ENCODE measurements around the gene FAM53B. TPM values are rescaled to one million over a fixed set of nuclear protein-coding genes. Genes with fewer than 3 reads are reported as not detected.
A peak's percentile ranks its signal among the peaks of the same experiment; 100 is the strongest.

FAM53B gene
- total RNA-seq, 1 donor, result 13.4 TPM

DNA sequence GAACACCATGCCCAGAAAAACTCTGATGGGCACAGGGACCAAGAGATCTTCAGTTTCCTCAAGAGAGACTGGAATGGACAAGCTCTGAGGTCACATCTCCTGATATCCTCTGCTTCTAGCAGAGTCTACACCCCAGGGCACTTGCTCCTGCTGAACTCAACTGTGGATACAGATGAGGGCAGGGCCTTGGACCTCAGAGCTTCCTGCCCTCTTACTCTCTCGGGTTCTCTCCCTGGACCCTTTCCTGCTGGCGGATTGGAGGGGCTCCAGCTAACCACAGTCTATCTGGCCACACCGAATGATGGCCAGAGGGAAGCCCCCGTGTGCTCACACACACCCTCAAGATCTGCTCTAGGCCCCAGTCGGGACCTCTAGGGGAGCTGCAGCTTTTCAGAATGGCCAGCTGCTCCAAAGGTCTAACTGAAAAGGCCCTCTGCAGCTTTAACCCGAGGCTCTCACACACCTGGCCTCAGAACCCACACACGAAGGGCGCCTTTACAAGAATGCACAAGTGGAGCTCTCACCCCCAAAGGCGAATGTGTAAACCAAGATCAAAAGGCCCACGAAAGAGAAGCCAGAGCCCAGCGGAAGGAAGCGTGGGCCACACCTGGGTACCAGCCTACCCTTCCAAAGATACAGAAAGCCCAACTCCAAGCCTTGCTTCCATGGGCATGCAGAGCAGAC, 65.5 kb downstream of the FAM53B start:
- no peak for DNase-seq (ENCODE audit: low read depth)
- TF ChIP-seq CTCF (IDR thresholded peaks at IDR 0.05; ENCODE audit: insufficient read depth, low read depth, low read length), result no peak
- H3K4me3 ChIP-seq (ENCODE audit: low read depth, low read length), result no peak overlapping the region

- H3K4me3 ChIP-seq (ENCODE audit: low read depth, low read length), result no peak overlapping the region
- DNase-seq (ENCODE audit: low read depth), result peak; percentile 64
- no peak for TF ChIP-seq CTCF (IDR thresholded peaks at IDR 0.05; ENCODE audit: insufficient read depth, low read depth, low read length)
Observed at GRCh38 chr10:124677749-124678556, 66.2 kb downstream of the FAM53B start.

GRCh38 chr10:124677293-124677699, 66.9 kb downstream of the FAM53B start:
- no peak for TF ChIP-seq CTCF (IDR thresholded peaks at IDR 0.05; ENCODE audit: insufficient read depth, low read depth, low read length)
- DNase-seq (ENCODE audit: low read depth), result no peak
- H3K4me3 ChIP-seq (ENCODE audit: low read depth, low read length), result no peak overlapping the region

- TF ChIP-seq CTCF (IDR thresholded peaks at IDR 0.05; ENCODE audit: insufficient read depth, low read depth, low read length), result no peak
- no peak for DNase-seq (ENCODE audit: low read depth)
- H3K4me3 ChIP-seq (ENCODE audit: low read depth, low read length), result no peak overlapping the region
Observed at GRCh38 chr10:124676416-124677062, 67.6 kb downstream of the FAM53B start.

DNA sequence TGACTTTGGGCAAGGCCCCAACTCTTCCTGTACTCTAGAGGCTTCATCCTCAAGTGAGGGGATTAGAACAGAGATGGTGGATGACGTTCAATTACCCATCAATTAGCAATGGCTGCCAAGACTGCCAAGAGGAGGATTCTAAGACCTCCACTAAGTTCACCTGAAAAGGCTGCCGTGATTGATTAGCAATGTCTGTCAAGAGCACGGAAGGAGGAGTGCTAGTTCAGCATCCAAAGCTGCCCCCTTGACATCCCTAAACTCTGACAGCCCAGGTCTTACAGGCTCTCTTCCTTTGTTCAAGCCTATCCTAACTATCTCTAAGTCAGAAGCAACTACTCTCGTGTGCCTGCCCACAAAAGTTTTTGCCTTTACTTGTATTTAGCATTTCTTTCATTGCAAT, 68.4 kb downstream of the FAM53B start:
- TF ChIP-seq CTCF (IDR thresholded peaks at IDR 0.05; ENCODE audit: insufficient read depth, low read depth, low read length), result no peak
- no peak for DNase-seq (ENCODE audit: low read depth)
- no peak overlapping the region for H3K4me3 ChIP-seq (ENCODE audit: low read depth, low read length)

- DNase-seq (ENCODE audit: low read depth), result no peak
- TF ChIP-seq CTCF (IDR thresholded peaks at IDR 0.05; ENCODE audit: insufficient read depth, low read depth, low read length), result no peak
- H3K4me3 ChIP-seq (ENCODE audit: low read depth, low read length), result no peak overlapping the region
Observed at GRCh38 chr10:124675261-124675660, 68.9 kb downstream of the FAM53B start.
